Stimulated activated CD4-positive, alpha-beta T cell treated with anti-CD3 and anti-CD28 coated beads, Interleukin-12 subunit alpha, Interleukin-12 subunit beta, amount 100 ng/mL, for 24 hours (primary cell): ENCODE data around the gene MX2.
"Not testable (repeated sequence)": the region's sequence is repeated elsewhere in the genome, so short reads cannot be mapped to it uniquely, and the experiment has no call there.

Experiments used
- DNase-seq, 2 experiments: peaks; one replicate each; pipeline ENCODE4 v3.0.0-alpha.2; 2020; ENCODE audit warnings: low read depth in 2 of 2

Gene MX2

GRCh38 chr21:41361786-41362604, at the start of gene MX2:
Gene MX2, plus strand, starts transcription at chr21:41362027. Its CDS starts 14,880 bp downstream, at chr21:41376907.
- peak; percentile 52 to 60 for DNase-seq

DNA sequence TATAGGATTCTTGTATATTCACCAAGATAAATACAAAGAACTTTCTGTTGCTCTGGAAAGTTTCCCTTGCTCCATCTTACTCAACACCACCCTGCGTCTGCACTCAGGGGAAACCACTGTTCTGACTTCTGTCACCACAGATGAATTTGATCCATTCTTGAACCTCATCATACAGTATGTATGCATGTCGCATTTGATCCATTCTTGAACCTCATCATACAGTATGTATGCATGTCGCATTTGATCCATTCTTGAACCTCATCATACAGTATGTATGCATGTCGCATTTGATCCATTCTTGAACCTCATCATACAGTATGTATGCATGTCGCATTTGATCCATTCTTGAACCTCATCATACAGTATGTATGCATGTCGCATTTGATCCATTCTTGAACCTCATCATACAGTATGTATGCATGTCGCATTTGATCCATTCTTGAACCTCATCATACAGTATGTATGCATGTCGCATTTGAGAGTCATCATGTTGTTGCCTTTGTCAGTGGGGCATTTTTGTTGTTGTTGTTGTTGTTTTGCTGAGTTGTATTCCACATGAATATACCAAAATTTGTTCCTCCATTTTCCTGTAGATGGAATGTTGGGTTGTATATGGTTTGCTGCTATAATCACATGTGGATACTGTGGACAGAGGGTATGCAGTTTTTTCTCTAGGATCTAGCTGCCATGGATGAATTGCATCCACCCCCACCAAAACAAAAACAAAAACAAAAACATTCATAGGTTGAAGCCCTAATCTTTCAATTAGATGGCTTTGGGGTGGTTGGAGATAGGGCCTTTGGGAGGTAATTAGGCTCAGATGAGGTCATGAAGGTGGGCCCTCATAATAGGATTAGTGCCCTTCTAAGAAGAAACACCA, 48.3 kb upstream of the MX2 start:
- DNase-seq = not testable (repeated sequence)

DNA sequence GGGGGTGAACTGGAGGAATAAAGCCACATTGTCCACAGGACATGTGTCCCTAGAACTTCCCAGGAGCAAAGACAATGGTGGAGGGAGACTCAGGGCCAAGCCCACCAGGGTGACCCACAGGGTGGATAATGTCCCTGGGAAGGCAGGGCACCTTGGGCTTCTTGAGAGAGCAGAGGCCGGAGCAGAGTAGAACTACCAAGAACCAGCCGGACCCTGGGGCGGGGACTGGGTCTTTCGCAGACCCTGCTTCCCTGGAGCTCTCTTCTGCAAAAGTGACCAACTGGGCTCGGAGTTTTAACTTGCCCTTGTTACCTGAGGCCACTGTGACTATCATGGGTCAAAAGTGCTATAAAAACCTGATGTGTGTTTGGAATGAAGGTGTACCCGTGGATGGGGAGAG, 46.1 kb upstream of the MX2 start:
- DNase-seq = no peak

DNA sequence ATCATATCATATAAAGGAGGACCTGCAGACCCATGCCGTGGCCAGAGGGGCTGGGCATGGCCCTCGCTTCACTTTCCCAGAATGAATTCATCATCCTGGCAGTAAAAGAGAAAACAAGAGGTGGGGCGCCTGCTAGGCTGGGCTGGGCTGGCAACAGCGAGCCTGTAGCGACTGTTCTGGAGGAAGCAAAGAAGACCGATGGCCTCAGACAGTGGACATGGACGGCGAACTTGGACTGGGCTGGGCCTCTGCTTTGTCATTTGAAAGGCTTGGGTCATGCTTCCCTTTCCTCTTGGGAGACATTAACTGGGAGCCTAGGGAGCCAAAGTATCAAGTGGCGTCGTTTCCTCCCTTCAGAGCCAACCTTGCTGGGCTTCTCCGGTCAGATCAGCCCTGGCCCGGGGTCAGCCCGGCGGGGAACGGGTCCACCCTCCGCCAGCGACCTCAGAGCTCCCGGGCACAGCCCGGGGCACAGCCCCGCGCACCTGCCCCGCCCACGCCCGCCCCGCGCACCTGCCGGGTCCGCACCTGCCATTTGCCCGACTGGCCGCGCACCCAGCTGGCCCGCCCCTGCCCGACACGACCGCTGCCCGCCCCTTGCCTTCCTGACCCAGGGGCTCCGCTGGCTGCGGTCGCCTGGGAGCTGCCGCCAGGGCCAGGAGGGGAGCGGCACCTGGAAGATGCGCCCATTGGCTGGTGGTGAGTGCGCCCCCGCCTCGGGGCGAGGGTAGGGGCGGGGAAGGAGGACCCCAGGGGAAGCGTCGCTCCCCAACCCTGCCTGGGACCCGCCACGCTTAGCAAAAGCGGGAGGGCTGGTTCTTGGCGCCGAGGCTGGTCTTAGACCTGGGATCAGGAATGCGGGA, 45.4 kb upstream of the MX2 start, which contains the start of gene FAM3B:
Gene FAM3B (plus strand): TSS at position 602 of the 863 bp plus-strand sequence. CDS start 79 bp downstream, at position 681.
- no peak for DNase-seq

- no peak for DNase-seq
Measured at GRCh38 chr21:41317063-41317392, 44.8 kb upstream of the MX2 start.

GRCh38 chr21:41317458-41317857, 44.4 kb upstream of the MX2 start:
- no peak for DNase-seq

DNA sequence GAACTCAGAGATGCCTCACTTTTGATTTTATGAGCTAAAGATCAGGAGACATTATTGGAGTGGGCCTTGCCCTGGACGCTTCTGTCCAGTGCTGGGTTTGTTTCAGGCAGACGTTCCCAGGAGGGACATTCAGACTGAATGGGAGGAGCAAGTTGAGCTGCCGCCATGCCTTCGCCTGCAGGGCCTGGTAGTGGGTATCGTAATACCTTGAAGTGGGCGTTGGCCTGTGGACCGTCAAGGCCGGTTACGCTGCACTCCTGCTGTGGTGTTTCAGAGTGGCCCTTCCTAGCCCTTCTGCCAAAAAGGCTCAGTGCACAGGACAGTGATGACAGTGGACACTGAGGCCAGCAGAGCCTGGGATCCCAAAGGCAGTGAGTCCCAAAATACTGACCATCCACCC, 43.6 kb upstream of the MX2 start:
- no peak for DNase-seq

GRCh38 chr21:41319273-41319672, 42.6 kb upstream of the MX2 start:
- no peak for DNase-seq

DNA sequence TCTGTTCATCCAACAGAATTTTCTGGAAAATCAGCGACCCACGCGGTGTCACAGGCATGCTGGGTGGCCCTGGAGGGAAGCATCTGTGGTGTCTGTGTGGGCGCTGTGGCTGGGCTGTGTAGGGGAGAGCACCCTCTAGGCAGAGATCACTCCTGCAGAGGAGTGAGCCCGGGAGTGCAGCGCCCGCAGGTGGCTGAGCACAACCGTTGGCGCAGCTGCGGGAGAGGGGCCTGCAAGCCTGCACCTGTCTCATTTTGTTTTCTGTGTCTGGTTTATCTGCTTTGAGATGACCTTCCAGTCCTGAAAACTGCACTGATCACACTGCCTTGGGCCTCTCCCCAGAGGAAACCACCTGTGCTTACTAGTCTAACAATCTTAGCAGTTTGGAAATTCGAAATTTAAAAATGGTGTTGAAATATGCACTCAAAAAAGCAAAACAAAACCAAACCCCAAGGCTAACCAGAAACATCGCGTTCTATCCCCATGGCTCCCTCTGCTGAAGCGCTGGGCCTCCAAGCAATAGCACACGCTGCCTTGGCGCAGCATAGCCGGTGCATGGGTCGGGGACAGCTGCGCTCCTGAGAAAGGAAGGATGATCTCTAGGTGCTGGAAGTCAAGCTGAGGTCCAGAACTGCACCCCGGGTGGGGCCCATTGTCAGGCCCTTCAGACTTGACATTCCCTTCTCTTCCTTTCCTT, 40.5 kb upstream of the MX2 start:
- DNase-seq = no peak

- no peak for DNase-seq
Measured at GRCh38 chr21:41321908-41322495, 39.8 kb upstream of the MX2 start.

- no peak for DNase-seq
Measured at GRCh38 chr21:41322496-41323382, 39.1 kb upstream of the MX2 start.

GRCh38 chr21:41325138-41325912, 36.5 kb upstream of the MX2 start:
- no peak for DNase-seq

DNA sequence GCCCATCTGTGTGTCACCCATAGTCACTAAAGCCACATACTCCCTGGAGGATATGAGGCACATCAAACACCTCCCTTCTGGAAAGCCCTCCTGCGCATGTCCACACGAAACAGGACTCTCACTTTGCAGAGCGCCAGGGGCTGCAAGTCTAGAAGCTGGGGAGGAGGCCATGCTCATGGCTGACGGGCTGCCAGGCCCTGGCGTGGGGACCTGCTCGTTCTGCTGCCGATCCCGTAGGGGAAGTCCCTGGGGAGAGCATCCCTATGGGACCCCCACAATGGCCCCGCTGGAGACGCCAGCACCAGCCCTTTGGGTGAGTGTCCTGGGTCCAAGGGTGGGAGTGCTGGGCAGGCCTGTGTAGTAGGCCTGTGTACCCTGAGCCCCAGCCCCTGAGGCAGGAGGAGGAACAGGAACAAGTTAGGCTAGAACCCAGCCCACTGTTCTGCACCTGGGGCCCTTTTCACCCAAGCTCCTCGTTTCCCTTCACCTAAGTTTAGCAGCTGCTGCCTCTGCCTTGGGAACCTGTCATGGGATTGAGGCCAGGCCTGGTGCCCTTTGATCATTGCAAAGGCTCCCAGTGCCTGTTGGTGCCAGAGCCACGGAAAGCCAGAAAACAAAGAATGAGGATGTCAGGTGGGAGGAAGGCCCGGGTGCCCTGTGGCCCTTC, 35.3 kb upstream of the MX2 start:
- no peak for DNase-seq

DNA sequence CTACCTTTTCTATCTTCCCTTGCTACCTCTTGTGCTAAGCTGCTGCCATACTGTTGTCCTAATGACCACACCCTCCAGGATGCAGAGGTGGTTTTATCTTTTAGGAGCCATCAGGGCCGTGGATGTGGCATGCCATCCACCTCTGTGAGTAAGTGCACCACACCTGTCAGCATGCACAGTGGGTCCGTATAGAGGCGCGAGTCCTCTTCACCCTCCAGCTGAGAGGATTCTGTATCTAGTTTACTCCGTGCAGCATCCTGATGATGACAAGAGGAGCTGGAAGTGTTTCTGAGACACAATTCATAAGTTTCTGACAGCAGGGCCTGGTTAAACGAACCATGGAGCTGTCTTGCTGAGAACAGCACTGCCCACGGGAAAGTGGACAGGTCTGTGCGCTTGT, 34.1 kb upstream of the MX2 start:
- DNase-seq = no peak

DNA sequence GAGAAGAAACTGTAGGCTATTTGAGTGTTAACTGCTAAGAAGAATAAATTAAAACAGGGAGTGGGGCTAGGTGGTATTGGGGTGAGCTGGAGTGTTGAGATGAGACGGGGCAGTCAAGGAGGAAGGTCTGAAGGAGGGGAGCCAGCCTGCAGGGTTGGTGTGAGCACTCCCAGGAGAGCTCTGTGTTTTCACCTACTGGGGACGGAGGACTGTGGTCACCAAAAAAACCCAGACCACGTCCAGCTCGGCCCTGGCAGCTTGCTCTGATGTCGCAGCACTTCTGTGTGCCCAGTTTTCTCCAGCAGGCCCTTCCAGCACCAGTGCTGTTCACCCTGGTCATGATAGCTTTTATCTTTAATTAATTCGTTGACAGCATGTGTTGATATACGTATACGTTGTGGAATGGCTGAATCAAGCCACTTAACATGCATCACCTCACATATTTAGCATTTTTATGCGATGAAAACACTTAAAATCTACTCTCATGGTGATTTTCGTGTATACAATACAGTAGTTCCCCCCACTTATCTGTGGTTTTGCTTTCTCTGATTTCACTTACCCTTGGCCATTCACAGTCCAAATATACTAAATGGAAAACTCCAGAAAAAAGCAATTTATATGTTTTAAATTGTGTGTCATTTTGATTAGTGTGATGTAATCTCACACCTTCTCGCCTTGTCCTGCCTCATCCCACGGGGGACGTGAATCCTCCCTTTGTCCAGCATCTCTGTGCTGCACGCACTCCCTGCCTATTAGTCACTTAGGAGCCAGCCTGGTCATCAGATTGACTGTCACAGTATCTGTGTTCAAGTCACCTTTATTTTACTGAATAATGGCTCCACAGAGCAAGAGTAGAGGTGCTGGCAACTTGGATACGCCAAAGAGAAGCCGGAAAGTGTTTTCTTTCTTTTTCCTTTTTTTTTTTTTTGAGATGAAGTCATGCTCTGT, 32.9 kb upstream of the MX2 start:
- no peak for DNase-seq

DNA sequence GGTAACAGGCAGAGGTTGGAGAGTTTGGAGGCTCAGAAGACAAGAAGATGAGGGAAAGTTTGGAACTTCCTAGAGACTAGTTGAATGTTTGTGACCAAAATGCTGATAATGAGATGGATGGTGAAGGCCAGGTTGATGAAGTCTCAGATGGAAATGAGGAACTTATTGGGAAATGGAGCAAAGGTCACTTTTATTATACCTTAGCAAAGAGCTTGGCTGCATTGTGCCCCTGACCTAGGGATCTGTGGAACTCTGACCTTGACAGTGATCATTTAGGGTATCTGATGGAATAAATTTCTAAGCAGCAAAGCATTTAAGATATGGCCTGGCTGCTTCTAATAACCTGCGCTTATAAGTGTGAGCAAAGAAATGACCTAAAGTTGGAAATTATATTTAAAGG, 28.1 kb upstream of the MX2 start:
- DNase-seq = no peak

- no peak for DNase-seq
Measured at GRCh38 chr21:41337515-41337914, 24.3 kb upstream of the MX2 start.
